NCI-H748 (cell line): ENCODE results near the gene SLC15A5.

Experiments used
- DNase-seq: peaks from one replicate; lab custom pipeline; 2025; ENCODE audit not compliant: unreplicated experiment; lab: John Stamatoyannopoulos, UW

Gene SLC15A5

GRCh38 chr12:16183541-16183940 lies 93.9 kb downstream of the SLC15A5 start:
- no peak for DNase-seq

DNA sequence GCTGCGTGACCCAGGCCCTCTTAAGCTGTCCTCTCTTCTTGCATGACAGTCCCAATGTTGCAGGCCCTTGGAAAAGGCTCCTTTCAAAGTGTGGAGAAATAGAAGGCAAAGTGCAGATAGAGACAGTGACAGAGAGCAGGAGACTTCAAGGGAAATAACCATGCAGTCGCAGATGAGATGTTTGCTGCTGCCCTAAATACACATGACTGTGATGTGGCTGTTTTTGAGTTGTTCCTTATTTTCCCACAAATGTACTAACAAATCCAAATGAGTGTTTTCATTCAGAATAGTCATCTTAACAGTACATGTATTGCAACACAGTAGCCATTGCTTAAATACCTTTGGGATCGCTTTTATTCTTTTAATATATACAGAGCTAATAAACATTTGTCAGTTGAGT lies 101.6 kb downstream of the SLC15A5 start:
- no peak for DNase-seq

DNA sequence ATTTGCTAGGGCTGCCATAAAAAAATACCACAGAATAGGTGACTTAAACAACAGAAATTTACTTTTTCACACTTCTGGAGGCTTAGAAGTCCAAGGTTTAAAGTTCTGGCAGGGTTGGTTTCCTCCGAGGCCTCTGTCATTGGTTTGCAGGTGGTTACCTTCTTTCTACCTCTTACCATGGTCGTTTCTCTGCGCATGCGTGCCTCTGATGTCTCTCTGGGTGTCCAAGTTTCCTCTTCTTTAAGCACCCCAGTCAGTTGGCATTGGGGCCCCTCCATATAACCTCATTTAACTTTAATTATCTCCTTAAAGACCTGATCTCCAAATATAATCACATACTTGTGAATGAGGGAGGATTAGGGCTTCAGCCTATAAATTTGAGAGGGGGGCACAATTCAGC lies 103.2 kb downstream of the SLC15A5 start:
- DNase-seq, result no peak

DNA sequence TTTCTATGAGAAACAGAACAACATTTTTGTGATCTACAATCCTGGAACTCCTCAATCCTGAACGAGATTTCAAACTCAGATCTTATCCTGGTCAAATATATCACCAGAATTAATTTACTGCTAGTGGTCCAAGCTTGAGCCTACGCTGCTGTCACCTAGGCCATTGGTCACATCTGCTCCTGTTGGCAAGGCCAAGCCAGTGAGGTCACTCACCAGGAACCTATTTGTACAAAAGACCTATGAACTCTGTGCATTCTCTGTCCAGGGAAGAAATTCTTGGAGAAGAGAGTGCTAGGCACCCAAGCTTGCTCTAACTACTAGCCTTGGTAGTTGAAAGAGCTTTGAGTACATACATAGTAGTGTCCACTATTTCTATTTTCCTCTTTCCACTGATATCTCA lies 106.1 kb downstream of the SLC15A5 start:
- DNase-seq, result no peak

DNA sequence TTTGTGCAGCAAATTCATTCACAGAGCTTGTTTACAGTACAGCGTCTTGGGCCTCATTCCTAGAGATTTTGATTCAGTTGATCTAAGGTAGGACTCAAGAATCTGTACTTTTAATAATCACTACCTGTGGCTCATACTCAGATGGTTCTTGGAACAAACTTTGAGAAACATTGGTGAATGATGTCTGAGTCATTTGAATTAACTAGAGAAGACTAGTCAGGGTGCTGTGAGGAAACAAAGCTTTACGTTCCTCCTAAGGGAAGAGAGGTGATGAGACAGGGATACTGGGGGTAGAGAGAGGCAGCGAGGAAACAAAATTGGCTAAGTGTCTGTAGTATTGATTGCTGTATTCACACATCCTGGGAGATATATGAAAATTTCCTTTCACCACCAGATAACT lies 109.4 kb downstream of the SLC15A5 start:
- DNase-seq, result no peak

DNA sequence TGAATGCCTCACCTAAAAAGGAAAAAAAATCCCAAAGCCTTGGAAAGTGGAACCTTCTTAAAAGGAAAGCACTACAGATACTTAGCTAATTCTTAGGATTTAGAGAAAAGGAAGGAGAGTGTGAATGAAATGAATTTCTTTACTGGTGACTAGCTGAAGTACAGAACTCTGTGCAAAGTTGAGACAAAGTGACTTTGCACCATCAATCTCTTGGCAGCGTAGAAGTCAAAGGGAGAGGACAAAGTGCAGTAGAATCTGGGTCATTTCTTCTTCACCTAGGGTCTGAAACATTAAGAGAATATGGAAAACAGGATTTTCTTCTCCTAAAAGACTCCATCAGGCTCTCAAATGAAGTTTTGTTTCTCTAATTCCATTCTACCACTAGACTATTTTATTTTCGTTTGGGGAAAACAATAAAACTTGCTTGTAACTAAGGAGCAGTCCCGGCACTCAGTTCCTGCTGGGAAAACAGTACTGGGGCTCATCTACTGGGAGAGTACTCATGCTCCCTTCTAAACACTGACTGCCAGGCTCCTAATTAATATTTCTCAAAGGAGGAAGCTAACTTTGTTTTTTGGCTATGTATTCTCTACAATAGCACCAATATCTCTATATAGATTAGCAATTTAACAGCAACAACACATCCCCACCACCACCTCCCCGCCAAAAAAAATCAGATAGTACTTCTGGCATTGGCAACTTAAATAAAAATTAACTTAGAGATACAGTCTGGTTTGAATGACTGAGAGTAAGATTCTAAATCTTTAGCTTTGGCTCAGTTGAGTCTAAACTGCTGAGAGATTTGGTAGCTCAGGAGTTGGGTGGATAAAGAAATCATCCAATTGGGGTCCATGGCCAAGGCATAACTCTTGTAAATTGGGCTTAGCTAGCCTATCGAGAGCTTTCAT lies 110.7 kb downstream of the SLC15A5 start:
- DNase-seq, result no peak

DNA sequence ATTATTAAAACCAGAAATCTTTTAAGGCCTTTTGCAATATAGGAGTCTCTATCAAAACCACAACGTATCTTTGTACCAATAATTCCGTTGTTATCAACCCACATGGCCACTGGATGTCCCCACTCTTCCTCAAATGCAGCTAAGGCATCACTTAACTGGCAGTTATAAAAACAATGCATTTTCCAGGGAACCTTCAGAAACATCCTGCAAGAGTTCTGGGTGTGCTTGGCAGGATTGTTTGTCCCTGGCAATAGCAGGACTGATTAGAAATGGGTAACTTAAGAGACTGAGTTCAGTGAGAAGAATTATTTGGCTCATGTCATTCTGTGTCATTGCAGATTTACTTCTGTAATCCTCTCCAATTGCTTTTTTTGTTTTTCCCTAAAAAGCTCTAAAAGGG lies 112.0 kb downstream of the SLC15A5 start:
- peak; percentile 86 for DNase-seq

- no peak for DNase-seq
Observed at GRCh38 chr12:16163901-16164300, 113.6 kb downstream of the SLC15A5 start.

DNA sequence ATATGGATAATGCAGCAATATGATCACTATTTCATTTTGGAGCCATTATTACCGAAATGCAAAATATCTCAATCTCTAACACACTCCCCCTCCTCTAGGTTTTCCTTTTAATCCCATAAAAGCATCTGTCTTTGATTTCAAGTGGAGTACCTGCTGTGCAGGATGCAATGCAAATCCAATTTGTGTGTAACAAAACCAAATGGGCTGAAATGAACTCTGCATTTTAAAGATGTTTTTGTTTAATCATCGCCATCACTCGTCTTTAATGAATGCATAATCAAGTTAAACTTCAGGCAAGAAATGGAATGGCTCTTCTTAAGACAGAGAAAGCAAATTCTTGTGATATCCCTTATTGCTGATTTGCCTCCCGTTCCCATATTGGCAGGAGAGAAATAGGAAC lies 114.3 kb downstream of the SLC15A5 start:
- DNase-seq, result peak; percentile 55

DNA sequence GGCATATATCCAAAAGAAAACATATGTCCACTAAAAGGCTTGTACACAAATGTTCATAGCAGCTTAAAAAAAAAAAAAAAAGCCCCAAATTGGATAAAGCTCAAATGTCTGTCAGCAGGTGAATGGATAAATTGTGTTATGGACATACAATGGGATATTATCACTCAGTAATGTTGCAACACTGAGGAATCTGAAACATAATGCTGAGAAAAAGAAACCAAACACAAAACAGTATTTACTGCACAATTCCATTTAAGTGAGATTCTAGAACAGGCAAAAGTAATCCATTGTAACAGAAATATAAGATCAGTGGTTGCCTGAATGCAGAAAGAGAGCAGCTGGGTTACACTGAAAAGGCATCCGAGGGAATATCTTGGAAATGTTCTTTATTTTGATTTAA lies 117.9 kb downstream of the SLC15A5 start:
- DNase-seq, result no peak

DNA sequence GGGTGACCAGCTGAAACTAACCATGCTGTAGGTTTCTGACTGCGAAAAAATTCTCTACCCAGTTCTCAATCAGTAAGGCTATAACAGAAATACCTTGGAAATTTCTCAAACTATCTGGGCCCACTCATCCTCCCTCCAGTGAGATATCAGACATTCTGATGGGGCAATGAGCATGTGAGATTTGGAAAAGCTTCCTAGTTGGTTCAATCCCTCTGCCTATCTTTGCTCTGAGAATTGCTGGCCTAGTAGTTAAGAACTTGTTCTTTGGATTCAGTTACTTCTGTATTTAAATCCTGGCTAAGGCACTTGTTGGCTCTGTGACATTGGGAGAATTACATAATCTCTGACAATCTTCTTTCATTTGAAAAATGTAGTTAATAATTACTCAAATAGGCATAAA lies 119.4 kb downstream of the SLC15A5 start:
- DNase-seq, result no peak

- DNase-seq, result peak; percentile 1
Observed at GRCh38 chr12:16155938-16156337, 121.5 kb downstream of the SLC15A5 start.

DNA sequence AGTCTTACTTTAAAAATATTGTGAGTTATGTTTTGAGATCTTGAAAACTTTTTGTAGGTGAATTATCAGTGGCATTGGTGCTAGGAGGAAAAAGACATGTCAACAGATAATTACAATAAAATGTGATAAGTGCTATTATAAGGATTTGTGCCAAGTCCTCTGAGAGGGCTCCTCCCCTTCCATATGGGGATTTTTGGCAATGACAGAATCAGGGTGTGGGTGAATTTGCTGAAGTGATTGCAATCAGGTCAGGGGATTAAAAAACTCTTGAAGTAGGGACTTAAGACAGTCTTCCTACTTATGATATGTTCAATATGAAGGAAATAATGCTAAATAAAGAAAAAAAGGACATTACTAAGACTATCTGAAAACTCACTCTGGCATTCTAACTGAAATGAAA lies 122.5 kb downstream of the SLC15A5 start:
- DNase-seq, result no peak

- no peak for DNase-seq
Observed at GRCh38 chr12:16152885-16153673, 124.4 kb downstream of the SLC15A5 start.

DNA sequence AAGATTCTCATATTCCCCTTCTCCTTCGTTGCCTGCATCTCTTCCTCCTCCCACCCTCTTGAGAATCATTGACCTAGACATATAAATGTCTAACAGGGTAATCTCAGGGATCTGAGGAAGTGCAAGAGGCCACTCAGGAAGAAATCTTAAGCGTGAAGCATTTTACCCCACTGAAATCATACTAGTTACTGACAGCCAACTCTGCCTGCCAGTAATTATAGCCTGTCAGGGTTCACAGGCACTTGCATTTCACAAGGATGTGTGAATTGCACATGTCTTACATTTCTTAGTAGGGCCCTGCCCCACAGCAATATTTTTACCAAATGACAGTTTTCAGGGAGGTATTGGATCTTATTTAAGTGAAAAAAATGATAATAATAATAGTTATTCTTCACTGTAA lies 127.2 kb downstream of the SLC15A5 start:
- no peak for DNase-seq

DNA sequence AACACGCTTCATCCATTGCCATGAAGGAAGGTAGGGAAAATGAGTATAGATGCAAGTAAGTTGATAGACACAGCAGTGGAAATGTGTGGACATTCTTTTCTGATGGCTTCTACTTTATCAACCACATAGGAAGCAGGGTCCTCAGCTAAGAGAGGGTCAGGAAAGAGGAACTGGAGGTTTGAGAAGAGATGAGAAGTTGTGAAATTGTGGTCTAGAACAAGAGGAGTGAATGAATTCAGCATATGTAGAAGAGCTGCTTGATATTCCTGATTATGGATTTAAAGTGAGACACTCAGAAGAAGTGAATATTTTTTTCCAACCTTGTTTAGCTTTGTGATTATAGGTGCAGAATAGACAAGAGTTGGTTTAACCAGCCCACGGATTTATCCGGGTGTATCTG lies 128.5 kb downstream of the SLC15A5 start:
- DNase-seq, result no peak
